WTC11 (cell line): Measurements from ENCODE around the gene FGD6. TPM values are rescaled to one million over a fixed set of nuclear protein-coding genes. Genes with fewer than 3 reads are reported as not detected.
A peak's percentile ranks its signal among the peaks of the same experiment; 100 is the strongest.

Source experiments
- ATAC-seq: fragments of 200-7000 bp; cut with Tn5 transposase; 2 replicates; pipeline ENCODE4 v1.10.0; 2021; ENCODE audit warnings: mild to moderate bottlenecking, moderate library complexity
- CTCF ChIA-PET: fragments of 300-600 bp; sonication (Branson Sonifier 250); formaldehyde crosslinking; loops from one replicate; lab custom pipeline; 2021; ENCODE audit warnings: antibody characterized with exemption; lab: Charles Lee
- POLR2A ChIA-PET: fragments of 350-600 bp; sonication (Branson Sonifier 250); formaldehyde crosslinking; loops from one replicate; lab custom pipeline; 2021; ENCODE audit warnings: antibody characterized with exemption; lab: Charles Lee
- DNase-seq: peaks from one replicate; pipeline ENCODE4 v3.0.0; 2021; ENCODE audit warnings: low spot score
- H3K27ac Mint-ChIP-seq: 2 replicates; pipeline ENCODE4 v1.8.0; 2021; ENCODE audit warnings: mixed read lengths
- H3K27me3 Mint-ChIP-seq: 2 replicates; pipeline ENCODE4 v1.8.0; 2021; ENCODE audit warnings: low read depth, mild to moderate bottlenecking, moderate library complexity, mixed read lengths
- H3K36me3 Mint-ChIP-seq: 2 replicates; pipeline ENCODE4 v1.8.0; 2021; ENCODE audit warnings: mixed read lengths
- H3K4me1 Mint-ChIP-seq: 2 replicates; pipeline ENCODE4 v1.8.0; 2022; ENCODE audit warnings: mixed read lengths
- H3K4me3 Mint-ChIP-seq: 2 replicates; pipeline ENCODE4 v1.8.0; 2021; ENCODE audit warnings: mild to moderate bottlenecking, moderate library complexity, mixed read lengths
- H3K9me3 Mint-ChIP-seq: 2 replicates; pipeline ENCODE4 v1.8.0; 2021; ENCODE audit warnings: mixed read lengths
- ATF3 ChIP-seq: sonication (generic); formaldehyde crosslinking; conservative IDR thresholded peaks from 2 replicates; pipeline ENCODE4 v1.8.1; 2022; ENCODE audit warnings: mild to moderate bottlenecking, missing genetic modification reagents
- E2F5 ChIP-seq: sonication (generic); formaldehyde crosslinking; IDR thresholded peaks from 2 replicates; pipeline ENCODE4 v1.8.1; 2022; ENCODE audit warnings: mild to moderate bottlenecking, moderate library complexity, missing genetic modification reagents
- ERG ChIP-seq: fragments of 250-450 bp; sonication (Bioruptor Pico); IDR thresholded peaks from 2 replicates; pipeline ENCODE4 v1.8.0; 2021; ENCODE audit warnings: mild to moderate bottlenecking
- FOXJ3 ChIP-seq: sonication (generic); formaldehyde crosslinking; IDR thresholded peaks from 2 replicates; pipeline ENCODE4 v1.9.0; 2021; ENCODE audit warnings: missing genetic modification reagents, mild to moderate bottlenecking, borderline replicate concordance
- FOXK1 ChIP-seq: sonication (generic); formaldehyde crosslinking; IDR thresholded peaks from 2 replicates; pipeline ENCODE4 v1.8.0; 2022; ENCODE audit warnings: mild to moderate bottlenecking, moderate library complexity, missing genetic modification reagents
- FOXP1 ChIP-seq: sonication (generic); formaldehyde crosslinking; IDR thresholded peaks from 2 replicates; pipeline ENCODE4 v1.8.0; 2022; ENCODE audit warnings: missing genetic modification reagents, mild to moderate bottlenecking, moderate library complexity, borderline replicate concordance
- GRHL2 ChIP-seq: fragments of 250-450 bp; sonication (Bioruptor Pico); IDR thresholded peaks from 2 replicates; pipeline ENCODE4 v1.8.0; 2022; ENCODE audit warnings: mild to moderate bottlenecking, moderate library complexity; ENCODE audit not compliant: insufficient replicate concordance, severe bottlenecking
- GTF2I ChIP-seq: fragments of 250-450 bp; sonication (Bioruptor Pico); conservative IDR thresholded peaks from 2 replicates; pipeline ENCODE4 v1.4.0; 2021; ENCODE audit warnings: mild to moderate bottlenecking
- IRF2 ChIP-seq: sonication (generic); formaldehyde crosslinking; IDR thresholded peaks from 2 replicates; pipeline ENCODE4 v1.8.0; 2022; ENCODE audit warnings: low read depth, missing genetic modification reagents, borderline replicate concordance
- JUN ChIP-seq: sonication (generic); formaldehyde crosslinking; IDR thresholded peaks from 2 replicates; pipeline ENCODE4 v1.8.0; 2023; ENCODE audit warnings: mild to moderate bottlenecking, missing genetic modification reagents
- MYBL2 ChIP-seq: sonication (generic); formaldehyde crosslinking; IDR thresholded peaks from 2 replicates; pipeline ENCODE4 v1.8.1; 2023; ENCODE audit warnings: mild to moderate bottlenecking, moderate library complexity, missing genetic modification reagents
- NFE2L1 ChIP-seq: sonication (generic); formaldehyde crosslinking; IDR thresholded peaks from 2 replicates; pipeline ENCODE4 v1.8.1; 2023; ENCODE audit warnings: missing genetic modification reagents
- RELA ChIP-seq: sonication (generic); formaldehyde crosslinking; IDR thresholded peaks from 2 replicates; pipeline ENCODE4 v1.8.1; 2022; ENCODE audit warnings: missing genetic modification reagents, mild to moderate bottlenecking, borderline replicate concordance
- RORB ChIP-seq: fragments of 250-450 bp; sonication (Bioruptor Pico); IDR thresholded peaks from 2 replicates; pipeline ENCODE4 v1.9.0; 2021; ENCODE audit warnings: mild to moderate bottlenecking
- TEAD4 ChIP-seq: sonication (generic); formaldehyde crosslinking; IDR thresholded peaks from 2 replicates; pipeline ENCODE4 v1.8.0; 2022; ENCODE audit warnings: mild to moderate bottlenecking, missing genetic modification reagents
- USF1 ChIP-seq: sonication (generic); formaldehyde crosslinking; IDR thresholded peaks from 2 replicates; pipeline ENCODE4 v1.8.0; 2022; ENCODE audit warnings: mild to moderate bottlenecking, missing genetic modification reagents
- ZNF138 ChIP-seq: sonication (generic); formaldehyde crosslinking; conservative IDR thresholded peaks from 2 replicates; pipeline ENCODE4 v1.8.1; 2022; ENCODE audit warnings: mild to moderate bottlenecking, moderate library complexity, missing genetic modification reagents
- ZNF396 ChIP-seq: fragments of 250-450 bp; sonication (Bioruptor Pico); IDR thresholded peaks from 2 replicates; pipeline ENCODE4 v1.8.0; 2021; ENCODE audit warnings: mild to moderate bottlenecking, moderate library complexity, borderline replicate concordance
- ZNF512 ChIP-seq: sonication (generic); formaldehyde crosslinking; IDR thresholded peaks from 2 replicates; pipeline ENCODE4 v1.8.1; 2022; ENCODE audit warnings: missing genetic modification reagents, borderline replicate concordance
- total RNA-seq: library from RNA; stranded (reverse); gene quantifications from 3 replicates; pipeline ENCODE4 v1.2.3, GENCODE V29; 2021
- TF ChIP-seq, protein P1 (sequence below): sonication (generic); formaldehyde crosslinking; IDR thresholded peaks from 2 replicates; pipeline ENCODE4 v1.8.1; 2022; ENCODE audit warnings: low read depth, mild to moderate bottlenecking, moderate library complexity, missing genetic modification reagents, borderline replicate concordance
- TF ChIP-seq, protein P2 (sequence below): fragments of 250-450 bp; sonication (Bioruptor Pico); IDR thresholded peaks from 2 replicates; pipeline ENCODE4 v1.9.0; 2021; ENCODE audit warnings: mild to moderate bottlenecking, borderline replicate concordance

The FGD6 gene
- total RNA-seq, 1 experiment from 2014 or later, result 28.2 TPM

DNA sequence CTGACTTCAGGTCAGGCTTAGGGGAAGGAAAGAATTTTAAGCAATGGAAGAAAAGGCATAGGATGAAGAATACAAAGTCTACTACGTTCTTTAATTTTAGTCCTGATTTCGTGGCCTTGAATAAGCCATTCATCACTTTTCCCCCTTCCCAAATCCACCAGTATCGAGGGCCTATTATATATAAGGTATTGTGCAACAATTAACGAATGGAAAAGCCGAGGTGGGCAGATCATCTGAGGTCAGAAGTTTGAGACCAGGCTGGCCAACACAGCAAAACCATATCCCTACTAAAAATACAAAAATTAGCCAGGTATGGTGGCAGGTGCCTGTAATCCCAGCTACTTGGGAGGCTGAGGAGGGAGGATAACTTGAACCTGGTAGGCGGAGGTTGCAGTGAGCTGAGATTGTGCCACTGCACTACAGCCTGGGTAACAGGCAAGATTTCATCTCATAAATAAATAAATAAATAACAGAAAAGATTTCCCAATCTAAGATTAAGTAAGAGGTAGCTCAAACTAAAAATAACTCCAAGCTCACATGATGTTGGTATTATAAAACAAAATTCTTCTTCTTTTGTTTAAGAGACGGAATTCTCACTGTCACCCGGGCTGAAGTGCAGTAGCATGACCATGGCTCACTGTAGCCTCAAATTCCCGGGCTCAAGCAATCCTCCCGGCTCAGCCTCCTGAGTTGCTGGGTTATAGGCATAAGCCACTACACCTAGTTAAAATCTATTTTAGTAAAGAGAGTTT is 85.5 kb downstream of the FGD6 start (continued):
- TF ChIP-seq ERG (CRISPR knock-in tag), result no peak

DNA sequence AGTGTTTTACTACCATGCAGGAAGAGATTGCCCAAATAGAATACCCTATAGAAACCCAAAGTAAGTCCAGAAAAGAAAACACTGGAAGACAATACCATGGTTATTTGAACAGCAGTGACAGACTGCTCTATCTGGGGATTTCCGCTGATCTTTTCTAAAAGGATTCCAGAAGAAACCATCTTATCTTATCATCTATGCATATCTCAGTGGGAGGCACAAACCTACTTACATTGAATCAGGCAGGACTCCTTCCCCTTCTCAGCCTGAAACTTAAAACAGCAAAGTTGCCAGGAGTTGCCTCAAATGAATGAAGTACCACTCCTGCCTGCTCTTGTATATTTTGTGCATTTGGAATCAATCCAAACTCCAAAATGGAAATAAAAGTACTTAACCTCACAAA is 87.2 kb downstream of the FGD6 start:
- no peak; the same call in 1 of the 2 replicates for ATAC-seq
- no peak overlapping the region for H3K4me3 Mint-ChIP-seq
- ChIA-PET CTCF (no interaction called here), POLR2A (no interaction called here)
- H3K36me3 Mint-ChIP-seq, result peaks cover 46% of the 10 kb centered on the region
- H3K27me3 Mint-ChIP-seq, result no peaks in the 10 kb centered on the region
- DNase-seq, result no peak
- peaks cover 3% of the 10 kb centered on the region; the same call in 1 of the 2 replicates for H3K4me1 Mint-ChIP-seq
- H3K27ac Mint-ChIP-seq, result peak overlapping the region; percentile 37; the same call in 1 of the 2 replicates
- H3K9me3 Mint-ChIP-seq, result no peaks in the 10 kb centered on the region
- TF ChIP-seq ATF3 (CRISPR knock-in tag), result no peak
- TF ChIP-seq USF1, result no peak
- TF ChIP-seq ZNF138 (CRISPR knock-in tag), result no peak
- no peak for TF ChIP-seq JUN (CRISPR knock-in tag)
- TF ChIP-seq RELA (CRISPR knock-in tag), result no peak
- no peak for TF ChIP-seq FOXJ3 (CRISPR knock-in tag)
- TF ChIP-seq FOXP1, result no peak
- TF ChIP-seq IRF2 (CRISPR knock-in tag), result no peak
- TF ChIP-seq GTF2I (CRISPR knock-in tag), result no peak

DNA sequence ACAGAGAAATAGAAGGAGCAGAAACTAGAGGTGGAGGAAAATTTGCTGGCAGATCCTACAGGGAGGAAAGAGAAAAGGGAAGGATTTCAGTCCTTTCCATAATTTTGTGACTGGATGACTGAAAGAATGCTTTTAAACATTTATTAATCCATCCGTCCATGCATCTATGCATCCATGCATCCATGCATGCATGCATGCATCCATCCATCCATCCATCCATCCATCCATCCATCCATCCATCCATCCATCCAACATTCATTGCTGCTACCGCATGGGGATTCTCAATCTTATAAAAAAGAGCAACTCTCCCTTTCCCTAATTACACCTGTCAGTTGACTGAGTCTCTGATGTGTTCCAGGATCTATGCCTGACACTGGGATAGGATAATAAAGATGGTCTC is 88.2 kb downstream of the FGD6 start:
- H3K4me3 Mint-ChIP-seq, result no peak overlapping the region
- no peaks in the 10 kb centered on the region for H3K9me3 Mint-ChIP-seq
- no peak for ATAC-seq
- H3K27me3 Mint-ChIP-seq, result no peaks in the 10 kb centered on the region
- H3K27ac Mint-ChIP-seq, result no peak overlapping the region
- ChIA-PET POLR2A (no interaction called here), CTCF (no interaction called here)
- no peak for DNase-seq
- peaks cover 3% of the 10 kb centered on the region; the same call in 1 of the 2 replicates for H3K4me1 Mint-ChIP-seq
- H3K36me3 Mint-ChIP-seq, result peaks cover 50% of the 10 kb centered on the region
- no peak for TF ChIP-seq FOXK1 (CRISPR knock-in tag)
- TF ChIP-seq ZNF396, result no peak
- TF ChIP-seq, protein P1, sequence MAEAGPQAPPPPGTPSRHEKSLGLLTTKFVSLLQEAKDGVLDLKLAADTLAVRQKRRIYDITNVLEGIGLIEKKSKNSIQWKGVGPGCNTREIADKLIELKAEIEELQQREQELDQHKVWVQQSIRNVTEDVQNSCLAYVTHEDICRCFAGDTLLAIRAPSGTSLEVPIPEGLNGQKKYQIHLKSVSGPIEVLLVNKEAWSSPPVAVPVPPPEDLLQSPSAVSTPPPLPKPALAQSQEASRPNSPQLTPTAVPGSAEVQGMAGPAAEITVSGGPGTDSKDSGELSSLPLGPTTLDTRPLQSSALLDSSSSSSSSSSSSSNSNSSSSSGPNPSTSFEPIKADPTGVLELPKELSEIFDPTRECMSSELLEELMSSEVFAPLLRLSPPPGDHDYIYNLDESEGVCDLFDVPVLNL (CRISPR knock-in tag), result no peak
- no peak for TF ChIP-seq FOXP1
- no peak for TF ChIP-seq MYBL2 (CRISPR knock-in tag)
- TF ChIP-seq RORB (CRISPR knock-in tag), result no peak
- TF ChIP-seq NFE2L1 (CRISPR knock-in tag), result no peak
- no peak for TF ChIP-seq ZNF512 (CRISPR knock-in tag)
- TF ChIP-seq GRHL2 (CRISPR knock-in tag), result no peak
- TF ChIP-seq, protein P2, sequence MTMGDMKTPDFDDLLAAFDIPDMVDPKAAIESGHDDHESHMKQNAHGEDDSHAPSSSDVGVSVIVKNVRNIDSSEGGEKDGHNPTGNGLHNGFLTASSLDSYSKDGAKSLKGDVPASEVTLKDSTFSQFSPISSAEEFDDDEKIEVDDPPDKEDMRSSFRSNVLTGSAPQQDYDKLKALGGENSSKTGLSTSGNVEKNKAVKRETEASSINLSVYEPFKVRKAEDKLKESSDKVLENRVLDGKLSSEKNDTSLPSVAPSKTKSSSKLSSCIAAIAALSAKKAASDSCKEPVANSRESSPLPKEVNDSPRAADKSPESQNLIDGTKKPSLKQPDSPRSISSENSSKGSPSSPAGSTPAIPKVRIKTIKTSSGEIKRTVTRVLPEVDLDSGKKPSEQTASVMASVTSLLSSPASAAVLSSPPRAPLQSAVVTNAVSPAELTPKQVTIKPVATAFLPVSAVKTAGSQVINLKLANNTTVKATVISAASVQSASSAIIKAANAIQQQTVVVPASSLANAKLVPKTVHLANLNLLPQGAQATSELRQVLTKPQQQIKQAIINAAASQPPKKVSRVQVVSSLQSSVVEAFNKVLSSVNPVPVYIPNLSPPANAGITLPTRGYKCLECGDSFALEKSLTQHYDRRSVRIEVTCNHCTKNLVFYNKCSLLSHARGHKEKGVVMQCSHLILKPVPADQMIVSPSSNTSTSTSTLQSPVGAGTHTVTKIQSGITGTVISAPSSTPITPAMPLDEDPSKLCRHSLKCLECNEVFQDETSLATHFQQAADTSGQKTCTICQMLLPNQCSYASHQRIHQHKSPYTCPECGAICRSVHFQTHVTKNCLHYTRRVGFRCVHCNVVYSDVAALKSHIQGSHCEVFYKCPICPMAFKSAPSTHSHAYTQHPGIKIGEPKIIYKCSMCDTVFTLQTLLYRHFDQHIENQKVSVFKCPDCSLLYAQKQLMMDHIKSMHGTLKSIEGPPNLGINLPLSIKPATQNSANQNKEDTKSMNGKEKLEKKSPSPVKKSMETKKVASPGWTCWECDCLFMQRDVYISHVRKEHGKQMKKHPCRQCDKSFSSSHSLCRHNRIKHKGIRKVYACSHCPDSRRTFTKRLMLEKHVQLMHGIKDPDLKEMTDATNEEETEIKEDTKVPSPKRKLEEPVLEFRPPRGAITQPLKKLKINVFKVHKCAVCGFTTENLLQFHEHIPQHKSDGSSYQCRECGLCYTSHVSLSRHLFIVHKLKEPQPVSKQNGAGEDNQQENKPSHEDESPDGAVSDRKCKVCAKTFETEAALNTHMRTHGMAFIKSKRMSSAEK (CRISPR knock-in tag), result no peak
- no peak for TF ChIP-seq TEAD4 (CRISPR knock-in tag)
- TF ChIP-seq E2F5 (CRISPR knock-in tag), result no peak
